GM18498 (cell line): ENCODE data around the gene SPATA31E1.
"Not testable (repeated sequence)": the region's sequence is repeated elsewhere in the genome, so short reads cannot be mapped to it uniquely, and the experiment has no call there.

Source experiments
- ATAC-seq: cut with Tn5 transposase; IDR thresholded peaks from one replicate; pipeline ENCODE4 v1.9.1; 2021; ENCODE audit warnings: mild to moderate bottlenecking, moderate library complexity; ENCODE audit not compliant: unreplicated experiment

SPATA31E1 gene

GRCh38 chr9:87919013-87919412, 36.3 kb downstream of the SPATA31E1 start:
- ATAC-seq: not testable (repeated sequence)

GRCh38 chr9:87921561-87921960, 38.9 kb downstream of the SPATA31E1 start:
- ATAC-seq: not testable (repeated sequence)

- not testable (repeated sequence) for ATAC-seq
Observed at GRCh38 chr9:87923012-87923411, 40.3 kb downstream of the SPATA31E1 start.

- not testable (repeated sequence) for ATAC-seq
Observed at GRCh38 chr9:87924851-87925250, 42.2 kb downstream of the SPATA31E1 start.

- ATAC-seq: not testable (repeated sequence)
Observed at GRCh38 chr9:87929152-87929551, 46.5 kb downstream of the SPATA31E1 start.

- not testable (repeated sequence) for ATAC-seq
Observed at GRCh38 chr9:87934444-87934843, 51.8 kb downstream of the SPATA31E1 start.

GRCh38 chr9:87937352-87937751, 54.7 kb downstream of the SPATA31E1 start:
- not testable (repeated sequence) for ATAC-seq

GRCh38 chr9:87937918-87938317, 55.2 kb downstream of the SPATA31E1 start:
- ATAC-seq: not testable (repeated sequence)

GRCh38 chr9:87938336-87938735, 55.7 kb downstream of the SPATA31E1 start:
- not testable (repeated sequence) for ATAC-seq
